Ecto neural progenitor cell (in vitro differentiated cells): Measurements from ENCODE around the gene TRIM58.

Experiments
- DNase-seq: peaks from one replicate; pipeline ENCODE4 v3.0.0-alpha.2; 2018; ENCODE audit warnings: low spot score

Gene TRIM58

GRCh38 chr1:247895163-247895637 lies 38.2 kb downstream of the TRIM58 start, which contains the start of gene OR2W3:
OR2W3 (plus strand) TSS chr1:247895587; CDS start chr1:247895587, 0 bp downstream.
- no peak for DNase-seq

- no peak for DNase-seq
These were observed 39.0 kb downstream of the TRIM58 start for GRCh38 chr1:247895976-247896375.

GRCh38 chr1:247904122-247904521 lies 47.1 kb downstream of the TRIM58 start:
- no peak for DNase-seq

GRCh38 chr1:247905181-247905580 lies 48.2 kb downstream of the TRIM58 start:
- DNase-seq, result no peak

GRCh38 chr1:247905910-247906503 lies 49.0 kb downstream of the TRIM58 start:
- DNase-seq, result no peak

GRCh38 chr1:247906504-247907047 lies 49.6 kb downstream of the TRIM58 start:
- no peak for DNase-seq

GRCh38 chr1:247908766-247909165 lies 51.8 kb downstream of the TRIM58 start:
- DNase-seq, result no peak

GRCh38 chr1:247913786-247914185 lies 56.8 kb downstream of the TRIM58 start:
- no peak for DNase-seq

- no peak for DNase-seq
These were observed 58.1 kb downstream of the TRIM58 start for GRCh38 chr1:247914941-247915662.

- DNase-seq, result no peak
These were observed 63.0 kb downstream of the TRIM58 start, which contains the start of gene OR2T8 for GRCh38 chr1:247919952-247920351. OR2T8 (plus strand) TSS chr1:247920252; CDS start chr1:247921018, 766 bp downstream.

- DNase-seq, result no peak
These were observed 67.0 kb downstream of the TRIM58 start for GRCh38 chr1:247923941-247924340.

GRCh38 chr1:247924868-247925267 lies 67.9 kb downstream of the TRIM58 start, which contains the start of gene OR2AJ1:
OR2AJ1 (plus strand) TSS chr1:247924889; CDS start chr1:247933769, 8,880 bp downstream.
- DNase-seq, result no peak
